ENCODE measurements around the gene C12orf43. TPM values are rescaled to one million over a fixed set of nuclear protein-coding genes. Genes with fewer than 3 reads are reported as not detected.

The C12orf43 gene
- total RNA-seq, 1 donor: 9.2 TPM

GRCh38 chr12:120956579-120957300 is 59.5 kb downstream of the C12orf43 start:
- H3K9me3 ChIP-seq (ENCODE audit: low read depth, low read length): no peaks in the 10 kb centered on the region
- no peaks in the 10 kb centered on the region for H3K27me3 ChIP-seq (ENCODE audit: insufficient read depth, low read length)
- H3K4me1 ChIP-seq (ENCODE audit: insufficient read depth, low read length): peaks cover 8% of the 10 kb centered on the region
- no peak overlapping the region for H3K4me3 ChIP-seq (ENCODE audit: low read length)

GRCh38 chr12:120955232-120955631 is 61.1 kb downstream of the C12orf43 start:
- Histone ChIP-seq H3K27me3 (ENCODE audit: insufficient read depth, low read length) (no peaks in the 10 kb centered on the region), H3K9me3 (ENCODE audit: low read depth, low read length) (no peaks in the 10 kb centered on the region), H3K4me3 (ENCODE audit: low read length) (no peak overlapping the region), H3K4me1 (ENCODE audit: insufficient read depth, low read length) (peaks cover 8% of the 10 kb centered on the region)

GRCh38 chr12:120950807-120951206 is 65.5 kb downstream of the C12orf43 start:
- Histone ChIP-seq H3K9me3 (ENCODE audit: low read depth, low read length) (no peaks in the 10 kb centered on the region), H3K27me3 (ENCODE audit: insufficient read depth, low read length) (no peaks in the 10 kb centered on the region), H3K4me3 (ENCODE audit: low read length) (no peak overlapping the region), H3K4me1 (ENCODE audit: insufficient read depth, low read length) (no peaks in the 10 kb centered on the region)

Other genes with a start within 250 kb of the C12orf43 start
- gene SPPL3, start 112.1 kb downstream of the C12orf43 start, total RNA-seq: 44.5 TPM
- not detected for gene HNF1A, start 37.9 kb downstream of the C12orf43 start, total RNA-seq
- gene OASL, start 22.8 kb upstream of the C12orf43 start, total RNA-seq: 18.5 TPM
- gene P2RX7, start 116.4 kb upstream of the C12orf43 start, total RNA-seq: 9.3 TPM
- 44.2 TPM for gene P2RX4, start 193.6 kb upstream of the C12orf43 start, total RNA-seq